ENCODE measurements around the gene ST6GALNAC4. TPM values are rescaled to one million over a fixed set of nuclear protein-coding genes. Genes with fewer than 3 reads are reported as not detected.
A peak's percentile ranks its signal among the peaks of the same experiment; 100 is the strongest.

Gene ST6GALNAC4
- total RNA-seq, 1 experiment from 2014 or later = 13.2 TPM

DNA sequence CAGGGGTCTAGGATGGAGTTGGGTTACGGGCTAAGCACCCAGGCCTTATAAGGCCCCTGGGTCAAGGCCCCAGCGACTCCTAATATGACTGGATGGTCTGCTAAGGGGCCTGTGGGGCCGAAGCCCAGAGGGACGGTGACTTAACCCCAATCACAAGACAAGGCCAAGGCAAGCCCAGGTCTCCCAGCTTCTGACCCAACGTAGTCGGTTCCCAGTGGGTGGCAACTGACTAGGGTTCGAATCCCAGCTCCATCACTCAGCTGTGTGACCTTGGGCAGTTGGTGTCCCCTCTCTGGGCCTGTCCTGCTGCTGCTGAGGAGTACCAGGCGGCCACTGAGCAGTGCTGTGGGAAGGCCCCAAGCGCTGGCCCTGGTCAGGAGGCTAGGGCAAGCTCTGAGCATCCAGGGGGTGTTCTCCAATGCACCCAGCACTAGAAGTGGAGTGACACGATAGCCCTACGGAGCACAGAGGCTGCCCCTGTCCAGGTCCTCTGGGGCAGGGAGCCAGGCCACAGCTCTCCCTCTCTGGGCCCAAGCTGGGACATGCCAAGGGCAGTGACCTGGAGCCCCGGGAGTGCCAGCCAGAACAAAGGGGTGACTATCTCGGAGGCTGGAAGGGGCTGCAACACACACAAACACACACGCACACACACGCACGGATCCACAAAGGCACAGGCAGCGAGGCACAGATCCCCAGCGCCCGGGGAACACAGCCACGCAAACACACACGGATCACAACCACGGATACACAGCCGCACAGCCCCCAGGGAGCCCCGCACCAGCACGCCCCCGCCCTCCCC, 39.9 kb downstream of the ST6GALNAC4 start:
- Histone ChIP-seq H3K27me3 (replicated peaks; ENCODE audit: control insufficient read depth, insufficient read depth, low read length) (no peaks in the 10 kb centered on the region), H3K4me3 (ENCODE audit: low read depth, low read length) (peak overlapping the region; percentile 56), H3K36me3 (ENCODE audit: control insufficient read depth, insufficient read depth, low read length) (no peaks in the 10 kb centered on the region), H3K4me1 (peaks cover 10% of the 10 kb centered on the region; the same call in 1 of the 2 replicates), H3K9me3 (no peaks in the 10 kb centered on the region)
- Mint-ChIP-seq H3K9me3 (ENCODE audit: unreplicated experiment) (no peaks in the 10 kb centered on the region), H3K4me3 (ENCODE audit: unreplicated experiment) (peak overlapping the region; percentile 79), H3K27me3 (ENCODE audit: insufficient read depth, unreplicated experiment) (no peaks in the 10 kb centered on the region), H3K4me1 (ENCODE audit: low read depth, unreplicated experiment) (peaks cover 4% of the 10 kb centered on the region), H3K36me3 (ENCODE audit: insufficient read depth, unreplicated experiment) (peaks cover 7% of the 10 kb centered on the region), H3K27ac (ENCODE audit: unreplicated experiment) (no peak overlapping the region)
- TF ChIP-seq, protein P1, sequence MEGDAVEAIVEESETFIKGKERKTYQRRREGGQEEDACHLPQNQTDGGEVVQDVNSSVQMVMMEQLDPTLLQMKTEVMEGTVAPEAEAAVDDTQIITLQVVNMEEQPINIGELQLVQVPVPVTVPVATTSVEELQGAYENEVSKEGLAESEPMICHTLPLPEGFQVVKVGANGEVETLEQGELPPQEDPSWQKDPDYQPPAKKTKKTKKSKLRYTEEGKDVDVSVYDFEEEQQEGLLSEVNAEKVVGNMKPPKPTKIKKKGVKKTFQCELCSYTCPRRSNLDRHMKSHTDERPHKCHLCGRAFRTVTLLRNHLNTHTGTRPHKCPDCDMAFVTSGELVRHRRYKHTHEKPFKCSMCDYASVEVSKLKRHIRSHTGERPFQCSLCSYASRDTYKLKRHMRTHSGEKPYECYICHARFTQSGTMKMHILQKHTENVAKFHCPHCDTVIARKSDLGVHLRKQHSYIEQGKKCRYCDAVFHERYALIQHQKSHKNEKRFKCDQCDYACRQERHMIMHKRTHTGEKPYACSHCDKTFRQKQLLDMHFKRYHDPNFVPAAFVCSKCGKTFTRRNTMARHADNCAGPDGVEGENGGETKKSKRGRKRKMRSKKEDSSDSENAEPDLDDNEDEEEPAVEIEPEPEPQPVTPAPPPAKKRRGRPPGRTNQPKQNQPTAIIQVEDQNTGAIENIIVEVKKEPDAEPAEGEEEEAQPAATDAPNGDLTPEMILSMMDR (IDR thresholded peaks at IDR 0.05; ENCODE audit: insufficient read depth in 1 of 2, low read depth in 1 of 2, low read length in 1 of 2, severe bottlenecking in 1 of 2, unreplicated experiment in 1 of 2) = no peak
- TSS peak; percentile 70 for BruUV-seq (replicated peaks)
- ChIA-PET POLR2A (no interaction called here), CTCF (no interaction called here)
- intact Hi-C loops (cut with micrococcal nuclease; ENCODE audit: unreplicated experiment) = no loop called here
- no peak for DNase-seq

DNA sequence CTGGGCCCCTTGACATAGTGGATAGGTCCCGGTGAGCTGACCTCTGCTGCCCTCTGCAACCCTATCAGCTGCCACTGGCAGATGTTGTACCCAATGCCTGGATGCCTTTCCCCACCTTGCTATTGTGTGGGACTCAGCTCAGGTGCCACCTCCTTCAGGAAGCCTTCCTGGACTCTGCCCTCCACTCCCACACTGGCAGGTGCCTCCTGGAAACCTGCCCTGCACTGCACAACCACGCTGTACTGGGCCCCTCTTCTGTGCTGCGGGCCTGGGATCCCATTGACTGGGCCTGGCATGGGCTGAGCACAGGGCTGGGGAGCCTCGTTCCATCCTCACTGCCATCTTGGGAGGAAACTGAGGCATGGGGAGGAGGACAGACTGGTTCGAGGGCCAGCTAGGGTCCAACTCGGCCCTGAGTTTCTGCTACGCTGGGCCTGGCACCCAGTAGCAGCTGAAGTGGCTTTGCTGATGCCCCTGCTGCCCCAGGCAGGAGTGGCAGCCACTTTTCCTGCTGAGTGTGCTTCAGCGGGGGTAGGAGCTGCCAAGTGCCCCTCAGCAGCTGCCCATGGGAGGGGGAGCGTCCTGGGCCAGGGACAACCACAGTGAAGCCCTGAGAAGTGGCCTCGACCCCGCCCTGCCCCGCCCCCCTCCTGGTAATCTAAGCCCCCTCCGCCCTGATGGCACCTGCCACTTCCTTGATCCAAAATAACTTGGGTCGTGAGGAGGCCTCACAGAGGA, 40.6 kb downstream of the ST6GALNAC4 start:
- Mint-ChIP-seq H3K36me3 (ENCODE audit: insufficient read depth, unreplicated experiment) (peaks cover 7% of the 10 kb centered on the region), H3K27ac (ENCODE audit: unreplicated experiment) (peak overlapping the region; percentile 56), H3K27me3 (ENCODE audit: insufficient read depth, unreplicated experiment) (no peaks in the 10 kb centered on the region), H3K4me1 (ENCODE audit: low read depth, unreplicated experiment) (peaks cover 4% of the 10 kb centered on the region), H3K4me3 (ENCODE audit: unreplicated experiment) (peak overlapping the region; percentile 79), H3K9me3 (ENCODE audit: unreplicated experiment) (no peaks in the 10 kb centered on the region)
- ChIA-PET CTCF (no interaction called here), POLR2A (no interaction called here)
- DNase-seq = no peak
- Histone ChIP-seq H3K27me3 (replicated peaks; ENCODE audit: control insufficient read depth, insufficient read depth, low read length) (no peaks in the 10 kb centered on the region), H3K36me3 (ENCODE audit: control insufficient read depth, insufficient read depth, low read length) (no peaks in the 10 kb centered on the region), H3K4me1 (peaks cover 10% of the 10 kb centered on the region; the same call in 1 of the 2 replicates), H3K9me3 (no peaks in the 10 kb centered on the region), H3K4me3 (ENCODE audit: low read depth, low read length) (no peak overlapping the region)
- intact Hi-C loops (cut with micrococcal nuclease; ENCODE audit: unreplicated experiment) = no loop called here
- TF ChIP-seq, protein P1 (IDR thresholded peaks at IDR 0.05; ENCODE audit: insufficient read depth in 1 of 2, low read depth in 1 of 2, low read length in 1 of 2, severe bottlenecking in 1 of 2, unreplicated experiment in 1 of 2) = no peak
- BruUV-seq (replicated peaks) = no TSS peak

DNA sequence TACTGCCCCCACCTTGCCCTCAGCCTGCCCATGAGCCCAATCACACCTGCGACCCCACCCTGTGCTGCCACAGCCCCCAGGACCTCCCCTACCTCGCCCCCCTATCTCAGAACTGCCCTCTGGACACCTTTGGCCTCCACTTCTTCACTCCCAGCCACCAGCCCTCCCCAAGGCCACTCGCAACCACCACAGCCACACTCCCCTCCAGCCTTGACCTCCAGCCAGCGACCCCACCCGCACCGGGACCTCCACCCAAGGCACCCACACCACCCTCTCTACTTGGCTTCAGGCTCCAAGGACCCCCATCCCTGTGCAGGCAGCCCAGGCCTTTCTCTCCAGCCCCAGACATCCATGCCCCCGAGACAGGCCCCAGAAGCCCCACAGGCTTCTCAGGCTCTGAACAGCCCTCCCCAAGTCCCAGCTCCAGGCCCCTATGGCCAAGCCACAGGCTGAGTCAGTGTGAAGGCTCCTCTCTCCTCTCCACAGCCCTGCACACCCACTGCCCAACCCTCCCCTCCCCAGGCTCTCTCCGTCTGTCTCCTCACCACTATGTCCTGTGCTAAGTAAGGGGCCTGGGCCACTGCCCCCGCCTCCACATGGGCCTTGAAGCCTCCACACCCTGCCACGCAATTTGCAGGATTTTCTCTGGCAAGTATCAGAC, 41.4 kb downstream of the ST6GALNAC4 start:
- Mint-ChIP-seq H3K27me3 (ENCODE audit: insufficient read depth, unreplicated experiment) (no peaks in the 10 kb centered on the region), H3K27ac (ENCODE audit: unreplicated experiment) (peak overlapping the region; percentile 56), H3K36me3 (ENCODE audit: insufficient read depth, unreplicated experiment) (peaks cover 7% of the 10 kb centered on the region), H3K9me3 (ENCODE audit: unreplicated experiment) (no peaks in the 10 kb centered on the region), H3K4me3 (ENCODE audit: unreplicated experiment) (no peak overlapping the region), H3K4me1 (ENCODE audit: low read depth, unreplicated experiment) (peaks cover 4% of the 10 kb centered on the region)
- ChIA-PET POLR2A (no interaction called here), CTCF (no interaction called here)
- H3K4me1 ChIP-seq = peaks cover 10% of the 10 kb centered on the region; the same call in 1 of the 2 replicates
- no peaks in the 10 kb centered on the region for H3K9me3 ChIP-seq
- H3K27me3 ChIP-seq (replicated peaks; ENCODE audit: control insufficient read depth, insufficient read depth, low read length) = no peaks in the 10 kb centered on the region
- no peak overlapping the region for H3K4me3 ChIP-seq (ENCODE audit: low read depth, low read length)
- no TSS peak for BruUV-seq (replicated peaks)
- intact Hi-C loops (cut with micrococcal nuclease; ENCODE audit: unreplicated experiment) = no loop called here
- TF ChIP-seq, protein P1 (IDR thresholded peaks at IDR 0.05; ENCODE audit: insufficient read depth in 1 of 2, low read depth in 1 of 2, low read length in 1 of 2, severe bottlenecking in 1 of 2, unreplicated experiment in 1 of 2) = no peak
- no peak for DNase-seq
- no peaks in the 10 kb centered on the region for H3K36me3 ChIP-seq (ENCODE audit: control insufficient read depth, insufficient read depth, low read length)

Data from Caco-2 (cell line).